ENCODE data around the gene NR3C2. TPM values are rescaled to one million over a fixed set of nuclear protein-coding genes. Genes with fewer than 3 reads are reported as not detected.
A peak's percentile ranks its signal among the peaks of the same experiment; 100 is the strongest.

Gene NR3C2
- polyA plus RNA-seq, 6 donors from 2014 or later, result 2.4 to 6.4 (median 3.9) TPM

GRCh38 chr4:148426643-148427042 lies 15.6 kb downstream of the NR3C2 start:
- no peak for ATAC-seq (ENCODE audit: low read depth in 2 of 2)
- Mint-ChIP-seq H3K27me3 (peaks cover 0 to 4% (median 0%) of the 10 kb centered on the region in 3 donors), H3K36me3 (peaks cover 0 to 8% of the 10 kb centered on the region in 2 donors), H3K4me1 (peaks cover 34 to 42% (median 40%) of the 10 kb centered on the region in 3 donors), H3K9me3 (peaks cover 0 to 5% (median 0%) of the 10 kb centered on the region in 7 donors), H3K27ac (no peak overlapping the region), H3K4me3 (peak overlapping the region in 1 of 8 donors; percentile 31)
- no peak for DNase-seq

GRCh38 chr4:148425327-148426110 lies 16.7 kb downstream of the NR3C2 start:
- Mint-ChIP-seq H3K36me3 (peaks cover 0 to 8% of the 10 kb centered on the region in 2 donors), H3K27ac (peak overlapping the region in 2 of 6 donors; percentile 4 to 5), H3K27me3 (peaks cover 0 to 4% (median 0%) of the 10 kb centered on the region in 3 donors), H3K9me3 (peaks cover 0 to 5% (median 0%) of the 10 kb centered on the region in 7 donors), H3K4me3 (no peak overlapping the region), H3K4me1 (peaks cover 38 to 46% (median 45%) of the 10 kb centered on the region in 3 donors)
- ATAC-seq (ENCODE audit: low read depth in 2 of 2) (no peak), DNase-seq (no peak)

GRCh38 chr4:148420397-148420796 lies 21.8 kb downstream of the NR3C2 start:
- Mint-ChIP-seq H3K27ac (no peak overlapping the region), H3K4me3 (peak overlapping the region in 2 of 8 donors; percentile 10 to 59), H3K9me3 (peaks cover 0 to 1% (median 0%) of the 10 kb centered on the region in 7 donors), H3K27me3 (no peaks in the 10 kb centered on the region), H3K4me1 (peaks cover 26 to 31% (median 31%) of the 10 kb centered on the region in 3 donors), H3K36me3 (no peaks in the 10 kb centered on the region)
- ATAC-seq (ENCODE audit: low read depth in 2 of 2), result peak in 1 of 2 donors; percentile 48
- DNase-seq, result no peak

GRCh38 chr4:148415500-148415899 lies 26.7 kb downstream of the NR3C2 start:
- Mint-ChIP-seq H3K4me1 (peaks cover 4 to 20% (median 16%) of the 10 kb centered on the region in 3 donors), H3K27ac (no peak overlapping the region), H3K36me3 (no peaks in the 10 kb centered on the region), H3K4me3 (no peak overlapping the region), H3K9me3 (no peaks in the 10 kb centered on the region), H3K27me3 (no peaks in the 10 kb centered on the region)
- ATAC-seq (ENCODE audit: low read depth in 2 of 2), result no peak
- DNase-seq, result no peak

GRCh38 chr4:148412460-148412994 lies 29.7 kb downstream of the NR3C2 start:
- no peaks in the 10 kb centered on the region for H3K36me3 Mint-ChIP-seq
- H3K4me3 Mint-ChIP-seq, result no peak overlapping the region
- H3K27ac Mint-ChIP-seq, result peak overlapping the region in 1 of 6 donors; percentile 22
- no peak for ATAC-seq (ENCODE audit: low read depth in 2 of 2)
- H3K4me1 Mint-ChIP-seq, result peaks cover 0 to 10% (median 9%) of the 10 kb centered on the region in 3 donors
- H3K9me3 Mint-ChIP-seq, result no peaks in the 10 kb centered on the region
- H3K27me3 Mint-ChIP-seq, result no peaks in the 10 kb centered on the region
- DNase-seq, result no peak

- H3K4me3 Mint-ChIP-seq, result no peak overlapping the region
- ATAC-seq (ENCODE audit: low read depth in 2 of 2) (no peak), DNase-seq (no peak)
- H3K4me1 Mint-ChIP-seq, result peaks cover 0 to 2% (median 0%) of the 10 kb centered on the region in 3 donors
- H3K36me3 Mint-ChIP-seq, result no peaks in the 10 kb centered on the region
- H3K27ac Mint-ChIP-seq, result no peak overlapping the region
- no peaks in the 10 kb centered on the region for H3K27me3 Mint-ChIP-seq
- no peaks in the 10 kb centered on the region for H3K9me3 Mint-ChIP-seq
These were observed 36.9 kb downstream of the NR3C2 start for GRCh38 chr4:148405161-148405893.

GRCh38 chr4:148398988-148399387 lies 43.2 kb downstream of the NR3C2 start:
- Mint-ChIP-seq H3K27ac (no peak overlapping the region), H3K27me3 (no peaks in the 10 kb centered on the region)

GRCh38 chr4:148397771-148398170 lies 44.4 kb downstream of the NR3C2 start:
- DNase-seq (no peak), ATAC-seq (ENCODE audit: low read depth in 2 of 2) (no peak)
- Mint-ChIP-seq H3K9me3 (no peaks in the 10 kb centered on the region), H3K27me3 (no peaks in the 10 kb centered on the region), H3K27ac (peak overlapping the region in 1 of 6 donors; percentile 55), H3K4me1 (peaks cover 6 to 11% (median 9%) of the 10 kb centered on the region in 3 donors), H3K36me3 (peaks cover 0 to 3% of the 10 kb centered on the region in 2 donors), H3K4me3 (no peak overlapping the region)

More at GRCh38 chr4:148398988-148399387, 43.2 kb downstream of the NR3C2 start:
- Mint-ChIP-seq H3K36me3 (peaks cover 0 to 3% of the 10 kb centered on the region in 2 donors), H3K4me3 (no peak overlapping the region), H3K4me1 (peaks cover 5 to 8% (median 6%) of the 10 kb centered on the region in 3 donors), H3K9me3 (no peaks in the 10 kb centered on the region)
- DNase-seq (no peak), ATAC-seq (ENCODE audit: low read depth in 2 of 2) (no peak)

GRCh38 chr4:148396986-148397673 lies 45.1 kb downstream of the NR3C2 start:
- ATAC-seq (ENCODE audit: low read depth in 2 of 2) (no peak), DNase-seq (no peak)
- peaks cover 6 to 12% (median 9%) of the 10 kb centered on the region in 3 donors for H3K4me1 Mint-ChIP-seq
- no peaks in the 10 kb centered on the region for H3K27me3 Mint-ChIP-seq
- H3K9me3 Mint-ChIP-seq, result no peaks in the 10 kb centered on the region
- no peak overlapping the region for H3K27ac Mint-ChIP-seq
- H3K36me3 Mint-ChIP-seq, result peaks cover 0 to 3% of the 10 kb centered on the region in 2 donors
- no peak overlapping the region for H3K4me3 Mint-ChIP-seq

- Mint-ChIP-seq H3K36me3 (peaks cover 0 to 3% of the 10 kb centered on the region in 2 donors), H3K27ac (no peak overlapping the region), H3K27me3 (no peaks in the 10 kb centered on the region), H3K4me1 (peaks cover 6 to 12% (median 9%) of the 10 kb centered on the region in 3 donors), H3K9me3 (no peaks in the 10 kb centered on the region), H3K4me3 (no peak overlapping the region)
- no peak for DNase-seq
- ATAC-seq (ENCODE audit: low read depth in 2 of 2), result no peak
These were observed 46.4 kb downstream of the NR3C2 start for GRCh38 chr4:148395771-148396170.

GRCh38 chr4:148391056-148391455 lies 51.2 kb downstream of the NR3C2 start:
- H3K27me3 Mint-ChIP-seq, result no peaks in the 10 kb centered on the region
- DNase-seq (no peak), ATAC-seq (ENCODE audit: low read depth in 2 of 2) (no peak)
- H3K4me1 Mint-ChIP-seq, result peaks cover 2 to 11% (median 9%) of the 10 kb centered on the region in 3 donors
- H3K27ac Mint-ChIP-seq, result no peak overlapping the region
- H3K4me3 Mint-ChIP-seq, result no peak overlapping the region
- H3K36me3 Mint-ChIP-seq, result peaks cover 0 to 3% of the 10 kb centered on the region in 2 donors
- no peaks in the 10 kb centered on the region for H3K9me3 Mint-ChIP-seq

GRCh38 chr4:148390311-148390710 lies 51.9 kb downstream of the NR3C2 start:
- ATAC-seq (ENCODE audit: low read depth in 2 of 2) (no peak), DNase-seq (no peak)
- H3K9me3 Mint-ChIP-seq, result no peaks in the 10 kb centered on the region
- H3K27me3 Mint-ChIP-seq, result no peaks in the 10 kb centered on the region
- no peaks in the 10 kb centered on the region for H3K36me3 Mint-ChIP-seq
- H3K27ac Mint-ChIP-seq, result no peak overlapping the region
- H3K4me3 Mint-ChIP-seq, result no peak overlapping the region
- peaks cover 9 to 18% (median 15%) of the 10 kb centered on the region in 3 donors for H3K4me1 Mint-ChIP-seq

- Mint-ChIP-seq H3K9me3 (peaks cover 0 to 10% (median 2%) of the 10 kb centered on the region in 7 donors), H3K27ac (no peak overlapping the region), H3K4me1 (peaks cover 22 to 28% (median 27%) of the 10 kb centered on the region in 3 donors), H3K4me3 (peak overlapping the region in 1 of 8 donors; percentile 4), H3K36me3 (peaks cover 13 to 22% of the 10 kb centered on the region in 2 donors), H3K27me3 (no peaks in the 10 kb centered on the region)
- ATAC-seq (ENCODE audit: low read depth in 2 of 2) (no peak), DNase-seq (no peak)
These were observed 61.9 kb downstream of the NR3C2 start for GRCh38 chr4:148380291-148380690.
